ENCODE data around the gene BCL11A. TPM values are rescaled to one million over a fixed set of nuclear protein-coding genes. Genes with fewer than 3 reads are reported as not detected.

Gene BCL11A
- total RNA-seq, 1 donor from 2014 or later = 4.4 TPM

GRCh38 chr2:60493804-60494387, 59.6 kb downstream of the BCL11A start:
- no peak for TF ChIP-seq CTCF (conservative IDR thresholded peaks at IDR 0.05; ENCODE audit: low read depth, low read length)
- no peak for DNase-seq (ENCODE audit: low read depth)
- H3K4me3 ChIP-seq (ENCODE audit: low read depth, low read length) = no peak overlapping the region

- DNase-seq (ENCODE audit: low read depth) = no peak
- no peak for TF ChIP-seq CTCF (conservative IDR thresholded peaks at IDR 0.05; ENCODE audit: low read depth, low read length)
- H3K4me3 ChIP-seq (ENCODE audit: low read depth, low read length) = no peak overlapping the region
Measured at GRCh38 chr2:60492548-60492947, 60.9 kb downstream of the BCL11A start.

GRCh38 chr2:60490848-60491247, 62.6 kb downstream of the BCL11A start:
- TF ChIP-seq CTCF (conservative IDR thresholded peaks at IDR 0.05; ENCODE audit: low read depth, low read length) = no peak
- DNase-seq (ENCODE audit: low read depth) = no peak
- H3K4me3 ChIP-seq (ENCODE audit: low read depth, low read length) = no peak overlapping the region

- no peak overlapping the region for H3K4me3 ChIP-seq (ENCODE audit: low read depth, low read length)
- no peak for DNase-seq (ENCODE audit: low read depth)
- TF ChIP-seq CTCF (conservative IDR thresholded peaks at IDR 0.05; ENCODE audit: low read depth, low read length) = no peak
Measured at GRCh38 chr2:60490441-60490840, 63.0 kb downstream of the BCL11A start.

GRCh38 chr2:60489289-60489688, 64.2 kb downstream of the BCL11A start:
- no peak for TF ChIP-seq CTCF (conservative IDR thresholded peaks at IDR 0.05; ENCODE audit: low read depth, low read length)
- H3K4me3 ChIP-seq (ENCODE audit: low read depth, low read length) = no peak overlapping the region
- DNase-seq (ENCODE audit: low read depth) = no peak

- H3K4me3 ChIP-seq (ENCODE audit: low read depth, low read length) = no peak overlapping the region
- DNase-seq (ENCODE audit: low read depth) = no peak
- no peak for TF ChIP-seq CTCF (conservative IDR thresholded peaks at IDR 0.05; ENCODE audit: low read depth, low read length)
Measured at GRCh38 chr2:60488291-60488690, 65.2 kb downstream of the BCL11A start.

GRCh38 chr2:60487174-60487573, 66.3 kb downstream of the BCL11A start:
- H3K4me3 ChIP-seq (ENCODE audit: low read depth, low read length) = no peak overlapping the region
- no peak for TF ChIP-seq CTCF (conservative IDR thresholded peaks at IDR 0.05; ENCODE audit: low read depth, low read length)
- no peak for DNase-seq (ENCODE audit: low read depth)

Data from epithelial cell of proximal tubule (primary cell).